Loucy (cell line): Measurements from ENCODE around the gene CLEC2L.

Source experiments
- H2AFZ ChIP-seq: fragments of 200-600 bp; sonication (generic); 2 replicates; pipeline ENCODE4 v1.6.0; 2016; ENCODE audit warnings: antibody characterized with exemption, mild to moderate bottlenecking, low read length, moderate library complexity
- H3F3A ChIP-seq: fragments of 200-600 bp; 2 replicates; pipeline ENCODE4 v1.6.0; 2016; ENCODE audit warnings: antibody characterized with exemption, low read depth, mild to moderate bottlenecking
- H3K27me3 ChIP-seq: fragments of 200-600 bp; sonication (generic); 2 replicates; pipeline ENCODE4 v1.6.1; 2014; ENCODE audit warnings: low read length, mild to moderate bottlenecking; ENCODE audit not compliant: insufficient read depth, poor library complexity, severe bottlenecking
- H3K36me3 ChIP-seq: fragments of 200-600 bp; sonication (generic); 2 replicates; pipeline ENCODE4 v1.6.1; 2016; ENCODE audit warnings: low read length; ENCODE audit not compliant: insufficient read depth
- H3K4me1 ChIP-seq: fragments of 200-600 bp; sonication (generic); 2 replicates; pipeline ENCODE4 v1.5.1; 2014; ENCODE audit warnings: low read length, mild to moderate bottlenecking; ENCODE audit not compliant: insufficient read depth, poor library complexity, severe bottlenecking
- H3K4me2 ChIP-seq: fragments of 200-600 bp; sonication (generic); 2 replicates; pipeline ENCODE4 v1.6.0; 2014; ENCODE audit warnings: antibody characterized with exemption, low read length, low read depth, mild to moderate bottlenecking; ENCODE audit not compliant: poor library complexity, severe bottlenecking
- H3K4me3 ChIP-seq: fragments of 200-600 bp; sonication (generic); 2 replicates; pipeline ENCODE4 v1.5.1; 2014; ENCODE audit warnings: low read length, mild to moderate bottlenecking, mixed read lengths; ENCODE audit not compliant: poor library complexity, severe bottlenecking
- H3K79me2 ChIP-seq: fragments of 200-600 bp; sonication (generic); 2 replicates; pipeline ENCODE4 v1.6.1; 2014; ENCODE audit warnings: low read length; ENCODE audit not compliant: insufficient read depth
- H3K9ac ChIP-seq: fragments of 200-600 bp; sonication (generic); 2 replicates; pipeline ENCODE4 v1.6.0; 2014; ENCODE audit warnings: mild to moderate bottlenecking, low read depth, low read length, moderate library complexity; ENCODE audit not compliant: poor library complexity, severe bottlenecking
- H3K9me2 ChIP-seq: fragments of 200-600 bp; sonication (generic); replicated peaks from 2 replicates; pipeline ENCODE4 v1.6.1; 2016; ENCODE audit warnings: low read depth, low read length, mixed read lengths
- H3K9me3 ChIP-seq: fragments of 200-600 bp; sonication (generic); 2 replicates; pipeline ENCODE4 v1.6.1; 2014; ENCODE audit warnings: mild to moderate bottlenecking, antibody characterized with exemption, low read length, low read depth; ENCODE audit not compliant: insufficient read depth
- H4K20me1 ChIP-seq: fragments of 200-600 bp; sonication (generic); 2 replicates; pipeline ENCODE4 v1.6.0; 2014; ENCODE audit warnings: antibody characterized with exemption, low read length, mild to moderate bottlenecking; ENCODE audit not compliant: insufficient read depth, poor library complexity, severe bottlenecking
- EZH2phosphoT487 ChIP-seq: fragments of 200-600 bp; IDR thresholded peaks from 2 replicates; pipeline ENCODE4 v1.6.1; 2018; ENCODE audit warnings: antibody characterized with exemption, mild to moderate bottlenecking, moderate library complexity, borderline replicate concordance
- TF ChIP-seq, protein P1 (sequence below): fragments of 200-600 bp; sonication (generic); conservative IDR thresholded peaks from 2 replicates; pipeline ENCODE4 v1.5.1; 2014; ENCODE audit warnings: mild to moderate bottlenecking, antibody characterized with exemption, low read length

Gene CLEC2L

DNA sequence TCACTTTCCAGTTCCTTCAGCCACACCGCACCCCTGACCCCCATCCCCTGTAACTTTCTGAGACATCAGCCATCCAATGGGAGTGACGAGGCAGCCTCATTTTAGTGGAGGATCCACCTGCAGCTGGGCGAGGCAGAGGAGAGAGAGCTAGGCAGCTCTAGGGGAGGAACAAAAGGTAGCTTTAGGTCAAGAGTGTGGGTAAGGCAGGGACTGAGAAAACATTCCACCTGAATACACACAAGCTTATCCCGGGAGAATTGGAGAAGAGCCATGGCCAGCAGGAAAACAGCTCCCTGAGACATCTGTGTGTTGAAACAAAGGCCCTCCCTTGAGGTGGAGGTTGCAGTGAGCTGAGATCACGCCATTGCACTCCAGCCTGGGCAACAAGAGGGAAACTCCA lies 33.4 kb upstream of the CLEC2L start:
- H3K9me2 ChIP-seq: no peaks in the 10 kb centered on the region
- H3K9ac ChIP-seq: no peak overlapping the region
- H3K79me2 ChIP-seq: no peaks in the 10 kb centered on the region

DNA sequence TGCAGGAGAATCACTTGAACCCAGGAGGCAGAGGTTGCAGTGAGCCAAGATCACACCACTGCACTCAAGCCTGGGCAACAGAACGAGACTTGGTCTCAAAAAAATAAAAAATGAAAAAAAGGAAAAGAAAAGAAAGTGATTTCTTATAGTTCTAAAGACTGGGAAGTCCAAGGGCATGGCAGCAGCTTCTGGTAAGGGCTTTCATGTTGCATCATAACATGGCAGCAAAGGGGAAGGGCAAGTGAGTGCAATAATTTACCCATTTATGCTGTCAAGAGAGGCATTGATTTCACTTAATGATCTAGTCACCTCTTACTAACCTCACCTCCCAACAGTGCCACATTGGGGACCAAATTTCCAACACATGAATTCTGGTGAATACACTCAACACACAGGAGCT lies 31.2 kb upstream of the CLEC2L start:
- TF ChIP-seq, protein P1, sequence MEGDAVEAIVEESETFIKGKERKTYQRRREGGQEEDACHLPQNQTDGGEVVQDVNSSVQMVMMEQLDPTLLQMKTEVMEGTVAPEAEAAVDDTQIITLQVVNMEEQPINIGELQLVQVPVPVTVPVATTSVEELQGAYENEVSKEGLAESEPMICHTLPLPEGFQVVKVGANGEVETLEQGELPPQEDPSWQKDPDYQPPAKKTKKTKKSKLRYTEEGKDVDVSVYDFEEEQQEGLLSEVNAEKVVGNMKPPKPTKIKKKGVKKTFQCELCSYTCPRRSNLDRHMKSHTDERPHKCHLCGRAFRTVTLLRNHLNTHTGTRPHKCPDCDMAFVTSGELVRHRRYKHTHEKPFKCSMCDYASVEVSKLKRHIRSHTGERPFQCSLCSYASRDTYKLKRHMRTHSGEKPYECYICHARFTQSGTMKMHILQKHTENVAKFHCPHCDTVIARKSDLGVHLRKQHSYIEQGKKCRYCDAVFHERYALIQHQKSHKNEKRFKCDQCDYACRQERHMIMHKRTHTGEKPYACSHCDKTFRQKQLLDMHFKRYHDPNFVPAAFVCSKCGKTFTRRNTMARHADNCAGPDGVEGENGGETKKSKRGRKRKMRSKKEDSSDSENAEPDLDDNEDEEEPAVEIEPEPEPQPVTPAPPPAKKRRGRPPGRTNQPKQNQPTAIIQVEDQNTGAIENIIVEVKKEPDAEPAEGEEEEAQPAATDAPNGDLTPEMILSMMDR: no peak
- no peak for TF ChIP-seq EZH2phosphoT487
- no peaks in the 10 kb centered on the region for H3F3A ChIP-seq

More for the DNA sequence above, 33.4 kb upstream of the CLEC2L start:
- no peak for TF ChIP-seq EZH2phosphoT487
- TF ChIP-seq, protein P1: no peak
- H3K4me2 ChIP-seq: no peak overlapping the region
- H3K36me3 ChIP-seq: no peaks in the 10 kb centered on the region
- H3K27me3 ChIP-seq: no peaks in the 10 kb centered on the region
- no peak overlapping the region for H2AFZ ChIP-seq
- H3F3A ChIP-seq: no peaks in the 10 kb centered on the region
- no peaks in the 10 kb centered on the region for H3K4me1 ChIP-seq
- H4K20me1 ChIP-seq: no peaks in the 10 kb centered on the region
- no peaks in the 10 kb centered on the region for H3K9me3 ChIP-seq
- H3K4me3 ChIP-seq: no peak overlapping the region

DNA sequence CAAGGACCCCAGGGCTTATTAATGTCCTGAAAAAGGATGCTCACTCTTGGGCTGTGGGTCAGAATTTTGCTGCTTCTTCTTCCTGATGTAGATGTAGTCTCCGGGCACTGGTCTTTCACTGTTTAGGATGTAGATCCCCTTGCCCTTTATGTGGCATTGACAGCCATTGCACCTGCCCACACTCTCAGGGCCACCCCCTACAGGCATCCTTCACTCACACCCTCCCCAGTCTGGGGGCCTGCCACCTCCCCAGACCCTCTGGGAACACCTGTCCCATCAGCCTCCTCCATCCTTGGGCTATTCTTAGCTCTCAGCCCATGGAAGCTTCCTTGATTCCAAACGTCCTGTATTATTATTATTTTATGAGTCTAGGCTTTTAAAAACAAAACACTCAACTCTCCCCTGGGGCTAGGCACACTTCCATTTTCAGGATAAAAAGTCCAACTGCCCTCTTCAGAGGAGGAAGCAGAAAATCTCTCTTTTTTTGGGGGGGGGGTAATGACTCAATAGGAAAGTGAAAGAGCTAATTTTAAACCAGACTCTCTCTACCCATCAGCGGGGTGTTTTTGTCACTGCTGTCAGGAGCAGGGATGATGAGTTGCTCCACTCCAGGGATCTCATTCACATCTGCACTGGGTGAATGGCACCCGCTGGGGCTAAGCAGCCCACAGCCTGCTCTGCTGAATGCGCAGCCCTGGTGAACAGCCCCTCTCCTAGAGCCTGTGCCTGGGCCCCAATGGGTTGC lies 28.5 kb upstream of the CLEC2L start:
- Histone ChIP-seq H3K9me2 (no peaks in the 10 kb centered on the region), H3K79me2 (no peaks in the 10 kb centered on the region), H3K9ac (no peak overlapping the region), H2AFZ (no peak overlapping the region), H4K20me1 (no peaks in the 10 kb centered on the region), H3K4me1 (no peaks in the 10 kb centered on the region), H3K9me3 (no peaks in the 10 kb centered on the region), H3K4me3 (no peak overlapping the region), H3K36me3 (no peaks in the 10 kb centered on the region), H3F3A (no peaks in the 10 kb centered on the region), H3K4me2 (no peak overlapping the region), H3K27me3 (no peaks in the 10 kb centered on the region)
- TF ChIP-seq, protein P1: no peak
- TF ChIP-seq EZH2phosphoT487: no peak

More for the DNA sequence above, 31.2 kb upstream of the CLEC2L start:
- no peak overlapping the region for H2AFZ ChIP-seq
- no peaks in the 10 kb centered on the region for H3K9me3 ChIP-seq
- H4K20me1 ChIP-seq: no peaks in the 10 kb centered on the region
- H3K4me2 ChIP-seq: no peak overlapping the region
- H3K36me3 ChIP-seq: no peaks in the 10 kb centered on the region
- H3K27me3 ChIP-seq: no peaks in the 10 kb centered on the region
- no peak overlapping the region for H3K4me3 ChIP-seq
- H3K4me1 ChIP-seq: no peaks in the 10 kb centered on the region
- H3K79me2 ChIP-seq: no peaks in the 10 kb centered on the region
- H3K9ac ChIP-seq: no peak overlapping the region
- H3K9me2 ChIP-seq: no peaks in the 10 kb centered on the region
